ENCODE data around the gene PRDM10. TPM values are rescaled to one million over a fixed set of nuclear protein-coding genes. Genes with fewer than 3 reads are reported as not detected.

PRDM10 gene
- total and polyA plus RNA-seq, 8 donors = 2.3 to 5.3 (median 3.2) TPM

DNA sequence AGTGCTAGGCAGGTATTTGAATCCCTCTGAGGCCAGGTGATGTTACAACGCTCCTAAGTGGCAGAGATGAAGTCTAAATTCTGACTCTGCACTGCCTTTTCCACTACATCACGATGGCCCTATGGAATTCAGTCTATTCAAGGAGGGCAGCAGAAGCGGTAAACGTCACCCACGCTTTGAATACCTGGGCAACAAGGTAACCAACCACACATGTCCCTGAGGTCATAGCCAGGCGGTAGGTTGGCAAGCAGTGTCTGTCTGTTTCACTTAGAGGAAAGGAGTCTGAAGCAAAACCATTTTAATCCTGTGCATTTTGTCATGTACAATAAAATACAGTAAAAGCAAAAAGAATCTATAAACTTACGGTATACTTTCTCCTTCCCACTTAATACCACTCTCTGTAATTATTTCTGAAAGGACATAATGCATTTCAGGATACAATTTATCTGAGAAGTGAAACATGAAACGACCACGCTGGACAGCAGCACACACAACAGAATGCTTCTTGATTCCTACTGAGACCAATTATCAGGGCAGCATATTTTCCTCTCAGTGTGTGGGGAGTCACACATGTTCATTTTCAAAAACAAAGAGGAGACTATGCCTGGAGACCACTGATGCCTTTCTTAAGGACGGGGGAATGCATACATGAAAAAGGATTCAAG, 51.3 kb downstream of the PRDM10 start:
- 82 to 88% methylated on average over 10 of the region's 10 CpGs for WGBS, 2 donors
- H3K9me3 ChIP-seq = no peaks in the 10 kb centered on the region
- intact Hi-C loops (cut with DNase I) = no loop called here
- no peaks in the 10 kb centered on the region for H3K36me3 ChIP-seq
- H3K4me1 ChIP-seq = no peaks in the 10 kb centered on the region
- FAIRE-seq (no peak), DNase-seq (no peak), ATAC-seq (no peak)
- no peak overlapping the region for H3K27ac ChIP-seq
- H3K4me3 ChIP-seq = no peak overlapping the region
- TF ChIP-seq, protein P1, sequence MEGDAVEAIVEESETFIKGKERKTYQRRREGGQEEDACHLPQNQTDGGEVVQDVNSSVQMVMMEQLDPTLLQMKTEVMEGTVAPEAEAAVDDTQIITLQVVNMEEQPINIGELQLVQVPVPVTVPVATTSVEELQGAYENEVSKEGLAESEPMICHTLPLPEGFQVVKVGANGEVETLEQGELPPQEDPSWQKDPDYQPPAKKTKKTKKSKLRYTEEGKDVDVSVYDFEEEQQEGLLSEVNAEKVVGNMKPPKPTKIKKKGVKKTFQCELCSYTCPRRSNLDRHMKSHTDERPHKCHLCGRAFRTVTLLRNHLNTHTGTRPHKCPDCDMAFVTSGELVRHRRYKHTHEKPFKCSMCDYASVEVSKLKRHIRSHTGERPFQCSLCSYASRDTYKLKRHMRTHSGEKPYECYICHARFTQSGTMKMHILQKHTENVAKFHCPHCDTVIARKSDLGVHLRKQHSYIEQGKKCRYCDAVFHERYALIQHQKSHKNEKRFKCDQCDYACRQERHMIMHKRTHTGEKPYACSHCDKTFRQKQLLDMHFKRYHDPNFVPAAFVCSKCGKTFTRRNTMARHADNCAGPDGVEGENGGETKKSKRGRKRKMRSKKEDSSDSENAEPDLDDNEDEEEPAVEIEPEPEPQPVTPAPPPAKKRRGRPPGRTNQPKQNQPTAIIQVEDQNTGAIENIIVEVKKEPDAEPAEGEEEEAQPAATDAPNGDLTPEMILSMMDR (IDR thresholded peaks at IDR 0.05) = no peak
- no peaks in the 10 kb centered on the region for H3K27me3 ChIP-seq

DNA sequence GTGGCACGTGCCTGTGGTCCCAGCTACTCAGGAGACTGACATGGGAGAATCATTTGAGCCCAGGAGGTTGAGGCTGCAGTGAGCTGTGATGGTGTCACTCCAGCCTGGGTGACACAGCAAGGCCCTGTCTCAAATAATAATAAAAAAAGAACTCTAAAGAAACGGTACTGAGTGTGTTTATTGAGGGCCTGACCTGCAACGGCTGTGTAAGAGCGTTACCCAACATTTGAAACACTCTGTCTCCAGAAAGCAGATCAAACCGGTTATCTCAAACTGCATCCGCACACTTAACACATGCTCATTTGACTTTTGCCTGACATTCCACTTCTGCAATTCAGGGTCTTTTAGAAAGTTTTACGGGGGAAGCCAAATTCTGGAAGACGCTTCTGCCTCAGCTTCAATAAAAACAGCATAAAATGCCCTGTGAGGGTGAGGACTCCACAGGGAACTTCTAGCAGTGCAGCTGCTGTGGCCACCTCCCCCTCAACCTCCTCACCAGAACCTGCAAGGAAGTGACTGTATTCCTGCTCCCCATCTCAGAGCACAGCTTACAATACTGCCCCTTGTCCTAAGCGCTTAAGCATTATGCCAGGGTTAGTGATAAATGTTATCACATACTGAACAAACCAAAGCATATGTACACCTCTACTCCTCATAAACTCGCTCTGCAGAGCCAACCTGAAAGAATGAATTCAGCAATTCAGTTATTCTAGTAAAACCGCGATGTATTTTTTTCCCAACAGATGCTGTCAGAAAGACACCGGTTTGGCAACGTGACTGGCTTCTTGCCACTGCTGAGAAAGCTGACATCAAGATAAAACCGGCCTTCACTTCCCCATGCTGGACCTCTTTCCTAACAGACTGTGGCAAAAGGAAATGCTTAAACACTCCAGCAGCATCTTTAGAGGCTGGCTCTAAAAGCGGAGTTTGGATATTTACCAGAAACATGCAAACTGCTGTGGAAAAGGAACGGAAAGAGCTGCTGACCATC, 52.2 kb downstream of the PRDM10 start:
- no peaks in the 10 kb centered on the region for H3K9me3 ChIP-seq
- no peaks in the 10 kb centered on the region for H3K4me1 ChIP-seq
- intact Hi-C loops (cut with DNase I) = no loop called here
- H3K36me3 ChIP-seq = peaks cover 0 to 2% (median 0%) of the 10 kb centered on the region in 3 donors
- ATAC-seq (peak in 3 of 4 donors; percentile 64 to 83 (median 76)), DNase-seq (peak in 2 of 6 donors; percentile 22 to 52), FAIRE-seq (no peak)
- H3K27ac ChIP-seq = peak overlapping the region in 1 of 4 donors; percentile 21
- no peak overlapping the region for H3K4me3 ChIP-seq
- TF ChIP-seq, protein P1 (IDR thresholded peaks at IDR 0.05) = no peak
- no peaks in the 10 kb centered on the region for H3K27me3 ChIP-seq
- 39 to 44% methylated on average over 17 of the region's 17 CpGs for WGBS, 2 donors

DNA sequence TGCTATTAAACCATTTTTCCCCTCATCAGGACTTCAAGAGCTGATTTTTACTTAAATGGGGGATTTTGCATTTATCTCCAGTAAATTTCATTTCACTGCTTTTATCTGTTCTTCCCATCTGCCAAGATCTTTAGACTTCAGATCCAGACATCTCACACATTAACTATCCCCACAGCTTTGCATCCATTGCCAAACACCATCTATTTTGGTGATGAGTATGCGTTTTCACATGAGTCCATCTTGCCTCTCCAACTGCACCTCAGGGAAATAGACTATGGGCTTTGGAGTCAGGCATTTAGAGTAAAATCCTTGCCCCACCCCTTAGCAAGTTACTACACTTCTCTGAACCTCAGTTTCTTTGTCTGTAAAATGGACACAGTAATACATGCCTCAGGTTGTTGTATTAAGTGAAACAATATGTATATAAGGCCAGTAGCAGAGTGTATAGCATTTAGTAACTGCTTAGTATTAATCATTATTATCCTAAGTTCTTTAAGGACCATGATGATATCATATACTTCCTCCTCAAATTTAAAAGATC, 53.6 kb downstream of the PRDM10 start:
- TF ChIP-seq, protein P1 (IDR thresholded peaks at IDR 0.05) = no peak
- H3K9me3 ChIP-seq = no peaks in the 10 kb centered on the region
- peaks cover 0 to 3% (median 2%) of the 10 kb centered on the region in 3 donors for H3K36me3 ChIP-seq
- no peak overlapping the region for H3K4me3 ChIP-seq
- ATAC-seq (no peak), FAIRE-seq (no peak), DNase-seq (no peak)
- 88 to 100% methylated on average over 1 of the region's 1 CpG for WGBS, 2 donors
- no peaks in the 10 kb centered on the region for H3K4me1 ChIP-seq
- intact Hi-C loops (cut with DNase I) = no loop called here
- H3K27me3 ChIP-seq = no peaks in the 10 kb centered on the region
- no peak overlapping the region for H3K27ac ChIP-seq

DNA sequence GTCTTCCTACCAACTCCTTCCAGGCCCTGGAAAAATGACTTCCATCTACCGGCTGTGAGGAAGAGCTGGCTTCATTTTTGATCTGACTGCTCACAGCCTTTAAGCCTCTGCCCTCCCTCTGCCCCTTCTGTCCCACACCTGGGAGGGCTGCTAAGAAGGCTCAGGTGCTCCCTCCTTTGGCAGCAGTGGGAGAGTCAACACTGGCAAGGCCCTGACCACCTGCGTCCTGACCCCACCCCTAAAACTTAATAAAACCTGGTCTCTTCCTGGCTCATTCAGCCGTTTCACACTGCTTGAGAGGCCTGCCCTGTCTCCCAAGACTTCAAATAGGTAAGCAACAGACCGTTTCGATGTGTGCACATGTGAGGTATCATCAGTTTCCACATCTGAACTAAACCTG, 55.2 kb downstream of the PRDM10 start:
- no peak for FAIRE-seq
- no peak for ATAC-seq
- H3K4me3 ChIP-seq = no peak overlapping the region
- H3K27me3 ChIP-seq = no peaks in the 10 kb centered on the region
- H3K36me3 ChIP-seq = peaks cover 0 to 3% (median 2%) of the 10 kb centered on the region in 3 donors
- DNase-seq = no peak
- TF ChIP-seq, protein P1 (IDR thresholded peaks at IDR 0.05) = no peak
- intact Hi-C loops (cut with DNase I) = no loop called here
- no peaks in the 10 kb centered on the region for H3K4me1 ChIP-seq
- no peaks in the 10 kb centered on the region for H3K9me3 ChIP-seq
- 84 to 85% methylated on average over 5 of the region's 5 CpGs for WGBS, 2 donors
- H3K27ac ChIP-seq = no peak overlapping the region
